ENCODE results near the gene PCDH9.

Gene PCDH9

DNA sequence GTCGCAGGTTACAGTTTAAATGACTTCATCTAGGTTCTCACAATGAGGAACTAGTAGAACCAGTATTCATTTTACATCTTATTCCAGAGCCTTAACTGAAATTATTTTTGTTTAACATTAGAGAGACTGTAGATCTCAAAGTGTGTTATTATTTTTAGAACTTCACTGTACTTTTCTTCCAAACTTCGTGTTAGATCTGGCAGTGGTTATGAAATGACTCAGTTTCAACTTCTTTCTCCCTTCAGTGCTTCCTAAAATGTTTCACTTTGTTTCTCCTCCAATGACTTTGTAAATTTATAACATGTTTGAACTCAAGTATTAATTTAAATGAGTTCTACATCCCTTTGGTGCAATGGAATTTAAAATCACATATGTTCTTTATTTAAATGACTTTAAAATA lies 139.3 kb downstream of the PCDH9 start:
- no peak overlapping the region for H3K4me3 ChIP-seq (ENCODE audit: low read depth, low read length)

DNA sequence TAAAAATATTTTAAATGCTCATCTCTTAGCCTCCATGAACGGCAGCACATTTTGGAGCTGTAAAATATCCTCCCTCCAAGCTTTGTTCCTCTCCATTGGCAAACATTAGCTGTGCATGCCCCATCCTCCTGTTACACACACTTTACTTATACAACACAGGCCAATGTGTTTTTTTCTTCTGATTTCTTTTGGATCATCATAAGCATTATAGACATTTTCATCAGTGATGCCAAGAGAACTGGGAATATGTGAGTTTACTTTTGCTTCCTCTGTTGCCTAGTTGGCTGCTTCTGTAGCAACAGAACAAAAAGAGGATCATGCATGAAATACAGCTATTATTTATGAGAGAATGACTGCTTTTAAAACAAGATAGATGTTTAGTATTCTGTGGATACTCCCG lies 142.6 kb downstream of the PCDH9 start:
- no peak overlapping the region for H3K4me3 ChIP-seq (ENCODE audit: low read depth, low read length)

DNA sequence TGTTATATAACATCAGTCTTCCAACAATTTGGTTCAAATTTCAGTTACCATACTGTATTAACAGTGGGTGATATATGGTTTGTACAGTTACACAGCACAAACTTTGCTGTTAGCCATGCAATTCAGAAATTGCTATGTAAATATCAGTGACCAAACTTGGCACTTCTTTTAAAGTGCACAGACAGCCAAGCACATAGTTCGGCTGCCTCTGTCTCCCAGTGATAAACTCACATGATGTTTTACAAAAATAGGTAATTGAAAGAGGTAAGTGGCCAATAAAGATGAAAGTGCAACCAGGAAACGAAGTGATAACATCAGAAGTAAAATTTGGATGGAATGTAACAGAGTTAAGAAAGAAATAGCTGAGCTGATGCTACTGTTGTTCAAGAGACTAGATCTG lies 143.9 kb downstream of the PCDH9 start:
- no peak overlapping the region for H3K4me3 ChIP-seq (ENCODE audit: low read depth, low read length)

DNA sequence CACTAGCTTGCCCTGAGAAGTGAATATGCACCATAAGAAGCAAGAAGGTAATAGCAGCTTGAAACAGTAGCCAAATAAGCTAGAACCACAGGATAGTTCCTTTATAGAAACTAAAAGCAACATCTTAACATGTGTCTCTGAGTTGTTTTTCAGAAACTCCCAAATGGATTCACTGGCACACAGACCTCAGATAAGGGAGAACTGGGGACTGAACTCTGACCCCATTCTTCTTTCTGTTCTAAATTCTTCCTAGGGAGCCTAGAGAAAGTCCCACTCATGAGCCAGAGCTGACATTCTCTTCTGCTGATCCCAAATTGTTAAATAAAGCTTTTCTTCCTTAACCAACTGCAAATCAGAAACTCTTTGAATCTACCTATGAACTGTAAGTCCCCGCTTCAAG lies 146.1 kb downstream of the PCDH9 start:
- H3K4me3 ChIP-seq (ENCODE audit: low read depth, low read length) = no peak overlapping the region

DNA sequence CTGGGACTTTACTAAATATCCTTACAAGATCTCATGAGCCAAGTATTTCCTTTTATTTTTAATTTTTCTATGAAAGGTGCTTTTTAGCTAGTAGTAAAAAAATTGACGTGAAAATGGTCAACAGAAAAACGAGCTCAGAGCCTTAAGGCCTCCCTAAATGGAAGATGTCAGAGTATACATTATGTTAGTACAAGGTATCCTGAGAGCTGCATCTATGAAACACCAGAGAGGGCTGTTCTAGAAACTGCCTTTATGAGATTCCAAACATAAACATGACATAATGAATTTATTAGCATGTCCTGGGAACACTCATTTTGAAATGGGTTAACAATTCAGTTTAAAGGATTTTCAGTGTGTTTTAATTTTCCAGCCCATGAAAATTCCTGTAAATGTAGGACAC lies 146.6 kb downstream of the PCDH9 start:
- H3K4me3 ChIP-seq (ENCODE audit: low read depth, low read length) = no peak overlapping the region

DNA sequence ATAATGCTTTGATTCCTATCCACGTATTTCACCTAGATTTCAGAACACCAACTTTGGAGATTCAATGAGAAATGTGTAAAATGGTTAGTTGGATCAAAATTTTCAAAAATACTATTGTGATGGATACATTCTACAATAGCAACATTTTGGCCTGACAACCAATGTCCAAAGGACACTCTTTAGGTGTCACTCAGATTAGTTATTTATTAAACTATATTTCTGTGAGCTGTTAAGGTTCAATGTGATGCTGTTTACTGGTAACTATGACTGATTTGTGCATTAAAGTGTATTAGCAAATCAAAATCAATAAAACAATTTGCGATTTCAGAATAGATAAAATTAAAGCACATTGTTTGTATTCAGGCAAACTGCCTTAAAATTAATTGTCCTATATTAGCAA lies 149.8 kb downstream of the PCDH9 start:
- no peak overlapping the region for H3K4me3 ChIP-seq (ENCODE audit: low read depth, low read length)

DNA sequence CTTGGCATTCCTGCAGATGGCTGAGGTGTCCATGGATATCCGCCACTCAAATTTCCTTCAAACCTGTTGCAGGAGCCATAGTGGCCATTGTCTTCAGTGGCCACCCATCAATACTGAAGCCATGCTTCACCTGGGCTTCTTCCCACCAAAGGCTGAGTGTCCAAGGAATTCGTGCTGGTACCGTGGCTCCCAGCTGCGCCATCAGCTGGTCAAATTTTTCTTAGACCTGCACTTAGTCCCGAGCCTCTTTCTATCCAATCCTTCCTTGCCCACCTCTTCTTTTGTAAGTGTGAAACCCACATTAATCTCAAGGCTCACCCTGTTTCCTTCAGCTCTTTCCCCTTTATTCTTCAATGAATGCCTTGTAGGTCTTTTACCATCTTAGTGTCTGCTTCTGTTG lies 152.1 kb downstream of the PCDH9 start:
- H3K4me3 ChIP-seq (ENCODE audit: low read depth, low read length) = no peak overlapping the region

DNA sequence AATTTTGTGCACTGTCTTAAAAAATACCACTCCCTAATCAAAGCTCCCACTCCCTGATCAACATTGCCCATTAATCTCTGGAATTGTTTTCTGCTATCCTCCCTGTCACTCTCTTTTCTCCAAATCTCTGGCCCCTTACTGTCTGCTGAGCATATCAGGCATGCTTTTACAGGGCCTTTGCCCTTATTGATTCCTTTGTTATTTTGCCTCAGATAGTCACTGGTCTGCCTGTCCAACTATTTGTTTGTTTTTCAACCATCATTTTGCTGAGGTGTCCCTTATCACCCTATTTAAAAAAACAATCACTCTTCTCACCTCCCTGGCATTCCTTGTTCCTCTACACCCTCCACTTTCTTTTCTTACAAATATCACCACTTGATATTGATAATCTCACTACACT lies 153.0 kb downstream of the PCDH9 start:
- H3K4me3 ChIP-seq (ENCODE audit: low read depth, low read length) = no peak overlapping the region

DNA sequence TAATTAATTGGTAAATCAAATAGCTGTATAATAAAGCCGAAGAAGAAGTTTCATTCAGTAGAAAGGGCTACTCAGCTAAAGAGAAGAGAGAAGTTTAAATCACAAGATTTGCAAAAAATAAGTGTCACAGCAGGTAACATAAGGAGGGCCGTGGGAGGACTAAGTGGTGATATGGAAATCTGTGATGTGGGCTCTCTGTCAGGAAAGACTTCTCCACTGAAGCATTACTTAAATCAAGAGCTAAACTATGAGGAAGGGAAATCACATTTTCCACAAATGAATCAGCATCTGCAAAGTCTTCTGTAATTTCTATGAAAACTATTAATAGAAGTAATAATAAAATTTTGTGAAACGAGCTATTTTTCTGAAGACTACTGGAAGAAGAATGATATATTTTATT lies 153.8 kb downstream of the PCDH9 start:
- no peak overlapping the region for H3K4me3 ChIP-seq (ENCODE audit: low read depth, low read length)

DNA sequence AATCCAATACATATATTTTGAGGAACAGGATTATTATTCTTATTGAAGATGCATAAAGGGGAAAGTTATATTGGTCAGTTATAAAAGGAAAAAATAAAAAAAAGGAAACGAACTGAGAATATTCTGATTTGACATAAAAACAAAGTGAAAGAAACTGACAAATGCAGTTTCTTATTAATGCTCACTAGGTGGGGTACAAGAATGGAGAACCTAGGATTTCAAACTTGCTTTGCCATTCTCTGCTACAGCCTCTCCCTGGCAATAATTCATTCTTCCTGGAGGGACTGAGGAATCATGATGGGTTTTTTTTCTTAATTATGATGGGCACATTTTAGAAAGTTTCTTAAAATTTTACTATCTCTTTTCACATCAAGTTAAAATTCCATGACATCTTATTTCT lies 154.9 kb downstream of the PCDH9 start:
- no peak overlapping the region for H3K4me3 ChIP-seq (ENCODE audit: low read depth, low read length)

DNA sequence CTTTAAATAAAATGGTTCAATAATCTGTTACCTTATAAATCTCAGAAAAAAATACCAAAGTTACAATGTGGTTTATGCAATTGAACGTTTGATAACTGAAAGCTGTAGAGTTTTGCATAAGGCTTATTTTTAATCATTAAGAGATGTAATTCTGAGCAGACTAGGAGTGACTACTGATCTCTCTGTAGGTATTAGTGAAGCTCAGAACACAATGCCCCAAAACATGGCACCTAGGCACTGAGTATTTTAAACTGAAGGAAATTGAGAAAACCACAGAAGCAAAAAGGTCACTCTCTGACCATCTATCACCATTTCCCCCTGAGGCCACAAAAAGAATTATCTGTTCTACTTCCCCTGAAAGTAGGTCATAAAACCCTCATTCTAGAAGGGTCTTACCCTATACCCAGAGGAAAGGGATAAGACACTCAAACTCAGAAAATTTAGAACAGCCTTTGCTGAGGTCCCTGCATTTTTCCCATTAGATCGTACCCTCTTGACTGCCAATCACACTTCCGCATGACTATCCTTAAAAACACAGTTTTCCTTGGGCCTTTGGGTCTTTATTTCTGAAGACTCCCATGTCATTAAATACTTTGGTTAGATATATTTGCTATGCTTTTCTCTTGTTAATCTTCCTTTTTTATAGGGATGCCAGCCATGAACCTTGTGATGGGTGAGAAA lies 158.1 kb downstream of the PCDH9 start:
- no peak overlapping the region for H3K4me3 ChIP-seq (ENCODE audit: low read depth, low read length)

DNA sequence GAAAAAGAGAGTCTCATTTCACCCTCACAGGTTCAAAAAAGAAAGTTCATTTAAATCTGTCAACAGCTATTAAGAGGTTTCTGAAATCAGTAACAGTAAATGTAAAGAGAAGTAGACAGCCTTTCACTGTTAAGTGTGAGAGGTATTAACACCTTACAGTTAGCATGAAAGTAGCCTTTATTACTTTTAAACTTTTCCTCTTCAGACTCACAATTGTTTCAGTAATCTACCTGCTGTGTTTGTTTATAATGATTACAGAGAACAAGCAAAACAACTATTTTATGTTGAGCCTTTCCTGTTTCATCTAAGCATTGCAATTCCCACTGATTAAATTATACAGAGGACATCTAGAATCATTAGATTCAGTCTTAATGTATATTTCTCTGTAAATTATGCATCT lies 159.8 kb downstream of the PCDH9 start:
- no peak overlapping the region for H3K4me3 ChIP-seq (ENCODE audit: low read depth, low read length)

DNA sequence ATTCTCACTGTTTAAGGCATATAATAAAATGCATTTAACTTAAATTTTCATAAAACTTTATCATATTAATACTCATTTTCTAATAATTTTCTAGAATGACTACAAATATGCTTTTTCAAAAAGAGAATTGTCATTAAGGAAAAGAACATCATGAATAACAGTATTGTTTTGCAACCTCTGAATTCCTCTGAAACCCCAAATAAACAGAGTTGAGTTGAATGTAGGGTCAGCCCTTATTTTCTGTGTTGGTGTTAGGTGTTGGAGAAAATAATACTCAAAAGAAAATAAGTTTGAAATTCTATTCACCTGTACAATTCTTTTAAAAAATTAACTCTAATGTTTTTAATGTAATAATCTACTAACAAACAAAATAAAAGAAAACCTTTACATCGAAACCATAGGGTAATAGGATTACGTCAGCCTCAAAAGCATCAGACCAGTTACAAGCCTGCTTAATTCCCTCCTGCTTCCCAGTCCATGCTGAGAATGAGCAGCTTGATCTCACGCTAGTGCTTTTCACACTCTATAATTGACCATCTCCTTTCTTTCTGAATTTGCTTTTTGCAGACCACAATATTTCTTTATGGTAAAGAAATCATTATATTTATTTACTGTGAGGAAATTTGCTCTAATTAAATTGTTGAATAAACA lies 160.9 kb downstream of the PCDH9 start:
- H3K4me3 ChIP-seq (ENCODE audit: low read depth, low read length) = no peak overlapping the region

DNA sequence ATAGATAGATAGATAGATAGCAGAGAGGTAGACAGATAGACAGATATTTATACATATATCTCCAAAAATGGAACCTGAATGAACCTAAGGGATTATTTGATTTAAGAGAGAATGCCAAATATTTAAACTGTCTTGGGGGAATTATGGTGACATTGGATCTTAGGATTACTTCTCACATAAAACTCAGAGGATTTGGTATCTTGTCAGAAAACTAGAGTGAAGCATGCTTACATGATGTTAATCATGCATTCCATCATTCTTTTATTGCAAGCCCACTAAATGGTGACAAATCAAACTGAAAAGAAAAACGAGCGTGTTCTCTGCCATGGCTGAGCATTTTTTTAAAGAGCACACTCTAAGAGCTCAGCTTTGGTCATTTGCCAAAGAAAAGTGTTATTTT lies 165.2 kb downstream of the PCDH9 start:
- no peak overlapping the region for H3K4me3 ChIP-seq (ENCODE audit: low read depth, low read length)

DNA sequence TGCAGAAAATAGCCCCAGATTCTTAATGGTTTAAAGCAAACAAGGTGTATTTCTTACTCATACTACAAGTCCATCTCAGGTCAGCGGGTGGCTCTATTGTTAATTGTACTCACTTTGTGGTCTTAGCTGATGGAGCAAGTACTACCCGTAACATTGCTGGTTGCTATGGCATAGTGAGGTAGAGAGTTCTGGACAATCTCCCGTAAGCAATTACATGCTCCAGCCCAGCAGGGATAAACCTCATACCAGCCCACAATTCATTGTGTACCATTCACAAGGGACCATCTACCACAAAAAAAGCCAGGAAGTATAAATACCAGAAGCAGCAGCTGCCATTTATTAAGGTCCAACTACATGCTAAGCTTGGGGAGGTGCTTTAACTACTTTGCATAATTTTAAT lies 167.1 kb downstream of the PCDH9 start:
- no peak overlapping the region for H3K4me3 ChIP-seq (ENCODE audit: low read depth, low read length)

DNA sequence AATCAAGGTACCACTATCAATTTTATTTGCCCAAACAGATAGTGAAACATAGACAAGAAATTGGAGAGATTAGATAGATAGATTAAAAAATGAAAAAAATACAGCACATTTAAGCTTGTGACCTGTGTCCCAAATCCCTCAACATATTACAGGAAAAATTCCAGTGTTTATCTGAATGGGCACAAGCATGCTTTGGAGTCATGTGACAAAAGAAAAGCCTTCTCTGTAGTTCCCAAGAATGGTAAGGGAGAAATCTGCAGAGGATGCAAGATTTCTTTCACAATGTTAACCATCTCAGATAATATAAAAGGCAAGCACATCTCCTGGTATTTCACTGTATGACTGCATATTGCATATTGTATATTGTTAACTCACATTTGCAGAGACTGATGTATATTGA lies 168.0 kb downstream of the PCDH9 start:
- H3K4me3 ChIP-seq (ENCODE audit: low read depth, low read length) = no peak overlapping the region

DNA sequence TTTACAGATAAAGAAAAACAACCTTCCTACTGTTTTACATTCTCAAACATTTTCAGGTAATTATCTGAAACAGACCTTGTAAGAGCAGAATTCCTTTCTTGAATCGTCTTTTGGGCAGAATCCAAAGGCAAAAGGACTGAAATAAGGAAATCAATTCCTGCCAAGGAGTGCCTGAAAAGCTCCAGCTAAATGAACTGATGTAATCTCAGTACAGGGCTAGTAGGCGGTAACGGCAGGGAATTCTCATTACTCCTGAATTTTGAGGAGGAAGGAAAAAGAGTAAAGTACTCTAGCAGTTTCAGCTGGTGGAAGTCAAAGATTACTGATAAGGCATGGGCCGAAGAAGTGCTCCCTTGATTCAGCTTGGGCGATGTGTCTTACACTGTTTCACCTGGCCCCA lies 168.4 kb downstream of the PCDH9 start:
- no peak overlapping the region for H3K4me3 ChIP-seq (ENCODE audit: low read depth, low read length)

DNA sequence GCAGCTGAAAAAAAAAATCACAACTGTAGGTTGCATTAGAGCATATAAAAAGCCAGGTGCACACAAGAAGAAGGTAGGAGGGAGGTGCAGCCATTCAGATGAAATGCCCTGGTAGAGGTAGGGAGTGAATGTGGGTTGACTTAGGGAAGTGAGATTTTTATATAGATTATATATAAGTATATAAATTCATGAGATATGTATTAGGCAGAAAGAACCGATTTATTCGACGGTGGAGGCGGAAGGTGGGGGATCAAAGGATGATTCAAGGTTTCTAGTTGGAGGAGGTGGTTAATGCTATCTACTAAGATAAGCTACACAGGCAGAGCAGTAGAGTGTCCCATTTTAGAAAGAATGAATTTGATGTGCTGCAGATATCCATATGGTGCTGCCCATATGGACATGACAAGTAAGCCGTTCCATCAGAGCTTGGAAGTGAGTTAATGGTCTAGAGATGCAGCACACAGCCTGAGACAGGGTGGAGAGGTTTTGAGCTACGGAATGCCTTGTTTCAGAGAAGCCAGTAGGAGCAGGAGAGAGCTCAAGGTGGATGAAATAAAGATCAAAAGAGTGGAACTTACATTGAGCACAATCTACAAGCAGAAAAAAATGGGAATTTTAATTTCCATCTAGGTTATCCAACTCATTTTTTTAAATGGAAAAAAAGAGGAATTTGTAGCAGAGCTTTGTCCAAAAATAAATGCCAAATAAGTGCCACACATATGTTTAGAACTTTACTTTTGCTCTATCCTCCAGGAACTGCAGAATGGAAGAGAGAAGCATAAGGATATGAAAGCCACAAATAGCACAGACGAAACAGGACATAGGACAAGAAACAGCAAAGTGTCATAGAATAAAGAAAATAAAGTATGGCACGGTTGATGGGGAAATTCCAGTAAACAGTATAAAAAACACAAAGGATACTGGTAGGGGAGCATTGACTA lies 177.3 kb downstream of the PCDH9 start:
- no peak overlapping the region for H3K4me3 ChIP-seq (ENCODE audit: low read depth, low read length)

DNA sequence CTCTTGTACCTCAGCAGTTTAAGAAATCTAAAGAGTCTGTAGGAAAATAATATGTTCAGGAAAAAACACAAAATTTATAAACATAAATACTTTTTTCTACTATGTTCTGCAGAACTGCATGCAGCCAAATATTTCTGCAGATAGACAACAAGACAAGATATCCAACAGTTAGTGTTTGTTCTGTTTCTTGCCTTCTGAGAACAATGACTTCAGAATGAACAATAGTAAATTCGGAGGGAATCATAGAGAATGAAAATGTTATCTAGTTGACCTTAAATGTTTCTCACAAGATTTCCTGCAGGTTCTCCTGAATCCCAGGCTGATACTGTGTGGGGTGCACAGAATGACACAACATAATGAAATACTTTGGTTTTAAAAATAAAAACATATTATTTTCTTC lies 180.4 kb downstream of the PCDH9 start:
- H3K4me3 ChIP-seq (ENCODE audit: low read depth, low read length) = no peak overlapping the region

DNA sequence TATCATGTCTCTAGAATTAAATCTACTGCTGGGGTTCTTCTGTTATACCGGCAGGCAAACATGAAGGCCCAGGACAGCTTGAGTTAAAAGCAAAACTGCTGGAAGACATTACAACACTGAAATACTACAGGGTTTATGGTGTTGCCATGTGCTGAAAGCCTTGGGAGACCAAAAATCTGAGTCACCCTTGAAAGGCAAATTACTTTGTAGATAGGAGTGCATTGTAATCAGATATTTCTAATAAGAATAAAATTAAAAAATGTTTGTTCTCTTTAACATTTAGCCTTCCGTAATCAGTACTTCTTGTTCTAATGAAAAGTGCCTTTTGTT lies 181.3 kb downstream of the PCDH9 start:
- H3K4me3 ChIP-seq (ENCODE audit: low read depth, low read length) = no peak overlapping the region

DNA sequence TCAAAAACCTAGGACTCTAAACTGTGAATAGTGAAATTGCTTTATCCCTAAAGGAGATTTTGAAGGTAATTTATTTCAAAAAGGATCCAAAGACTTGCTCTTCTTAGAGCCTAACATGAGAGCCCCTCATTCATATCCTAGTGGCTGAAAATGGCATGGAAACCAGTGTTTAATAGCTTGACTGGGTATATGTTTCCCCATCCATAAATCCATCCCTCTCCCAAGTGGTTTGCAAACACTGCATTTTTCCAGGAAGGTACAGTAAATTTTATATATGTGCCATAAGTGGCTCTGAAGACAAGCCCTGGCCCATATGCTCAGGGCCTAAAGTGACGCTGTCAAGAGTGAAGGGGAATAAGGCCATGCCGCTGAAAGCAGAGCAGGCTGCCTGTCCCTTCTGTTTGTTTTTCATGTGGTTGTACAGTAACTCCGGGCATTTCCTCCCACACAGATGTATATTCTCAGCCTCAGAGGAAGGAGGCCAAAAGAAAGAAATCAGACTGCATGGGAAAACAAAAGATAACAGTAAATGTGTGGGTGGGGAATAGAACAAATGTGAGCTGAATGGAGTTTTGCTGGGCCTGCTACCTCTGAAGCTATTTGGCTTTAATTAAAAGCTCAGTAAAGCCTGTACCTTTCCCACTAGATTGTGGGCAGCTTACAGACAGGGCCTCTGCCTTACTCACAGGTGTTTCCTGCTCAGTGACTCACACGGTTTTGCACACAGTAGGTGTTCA lies 181.9 kb downstream of the PCDH9 start:
- no peak overlapping the region for H3K4me3 ChIP-seq (ENCODE audit: low read depth, low read length)

Measured in iPS-11a (cell line).